H1 (cell line): ENCODE results near the gene ASTL. TPM values are rescaled to one million over a fixed set of nuclear protein-coding genes. Genes with fewer than 3 reads are reported as not detected.

ENCODE experiments used
- BACH1 ChIP-seq: IDR thresholded peaks from 2 replicates; pipeline ENCODE4 v1.6.1; 2012; ENCODE audit warnings: low read length, improper control_type of control experiment
- CEBPB ChIP-seq: IDR thresholded peaks from 2 replicates; pipeline ENCODE4 v1.6.1; 2012; ENCODE audit warnings: low read depth, low read length
- CTBP2 ChIP-seq: IDR thresholded peaks from 2 replicates; pipeline ENCODE4 v1.7.0; 2011; ENCODE audit warnings: borderline replicate concordance, mild to moderate bottlenecking, moderate library complexity, mixed read lengths, low read length; ENCODE audit not compliant: insufficient read depth, insufficient read length
- EZH2 ChIP-seq: fragments of 200-600 bp; sonication (generic); IDR thresholded peaks from 2 replicates; pipeline ENCODE4 v1.7.1; 2012; ENCODE audit warnings: low read depth, mild to moderate bottlenecking, moderate library complexity, low read length, inconsistent platforms; ENCODE audit not compliant: severe bottlenecking
- JUND ChIP-seq: IDR thresholded peaks from 2 replicates; pipeline ENCODE4 v1.6.1; 2011; ENCODE audit warnings: mild to moderate bottlenecking, improper control_type of control experiment, low read length
- POLR2A ChIP-seq, 2 experiments: IDR thresholded peaks; 1 replicate in 1 of 2; 2 replicates in 1 of 2; pipeline ENCODE4 v1.6.1; 2011; ENCODE audit warnings: low read depth in 2 of 2, low read length in 2 of 2, mild to moderate bottlenecking in 2 of 2; ENCODE audit errors: control extremely low read depth in 1 of 2
- POU5F1 ChIP-seq: IDR thresholded peaks from 2 replicates; pipeline ENCODE4 v1.6.1; 2011; ENCODE audit warnings: low read depth, mild to moderate bottlenecking, low read length, moderate library complexity
- RAD21 ChIP-seq, 2 experiments: IDR thresholded peaks in 1 of 2; conservative IDR thresholded peaks in 1 of 2; 2 replicates each; pipeline ENCODE4 v1.6.1; 2011; ENCODE audit warnings: low read depth in 2 of 2, low read length in 2 of 2, improper control_type of control experiment in 1 of 2, inconsistent platforms in 1 of 2, mild to moderate bottlenecking in 1 of 2, moderate library complexity in 1 of 2
- RFX5 ChIP-seq: IDR thresholded peaks from 2 replicates; pipeline ENCODE4 v1.6.1; 2011; ENCODE audit warnings: low read depth, low read length, improper control_type of control experiment, borderline replicate concordance
- RNF2 ChIP-seq: fragments of 200-900, 300-1000 bp; sonication (generic); IDR thresholded peaks from 2 replicates; pipeline ENCODE4 v1.7.1; 2016; ENCODE audit warnings: borderline replicate concordance, low read depth, mild to moderate bottlenecking, antibody characterized with exemption, low read length; ENCODE audit not compliant: poor library complexity, severe bottlenecking; ENCODE audit errors: missing control alignments
- SIN3A ChIP-seq, 2 experiments: IDR thresholded peaks in 1 of 2; conservative IDR thresholded peaks in 1 of 2; 2 replicates each; pipeline ENCODE4 v1.6.1; 2011 to 2012; ENCODE audit warnings: low read length in 2 of 2, improper control_type of control experiment in 1 of 2, low read depth in 1 of 2, mild to moderate bottlenecking in 1 of 2
- SUZ12 ChIP-seq: fragments of 200-600 bp; sonication (generic); IDR thresholded peaks from 2 replicates; pipeline ENCODE4 v1.6.1; 2012; ENCODE audit warnings: mild to moderate bottlenecking, inconsistent platforms, low read length, moderate library complexity, mixed read lengths
- TAF7 ChIP-seq: optimal IDR thresholded peaks from 2 replicates; pipeline ENCODE3; 2011; ENCODE audit warnings: low read depth, mild to moderate bottlenecking, inconsistent platforms, low read length, moderate library complexity, borderline replicate concordance
- TBP ChIP-seq: IDR thresholded peaks from 2 replicates; pipeline ENCODE4 v1.6.1; 2011; ENCODE audit warnings: low read depth, low read length, improper control_type of control experiment
- TCF12 ChIP-seq: IDR thresholded peaks from 2 replicates; pipeline ENCODE4 v1.6.1; 2011; ENCODE audit warnings: low read depth, mild to moderate bottlenecking, low read length
- polyA plus RNA-seq, 7 experiments: library from polyadenylated mRNA; depleted of rRNA in 3 of 7; stranded (reverse) in 5 of 7; unstranded in 2 of 7; fragments of >200 nt in 5 of 7; fragments of 200-250 nt in 2 of 7; gene quantifications; 1 replicate in 5 of 7; 2 replicates in 1 of 7; 4 replicates in 1 of 7; pipeline versions ENCODE4 v1.2.1 to v1.2.3, GENCODE V29; 2011 to 2013; ENCODE audit warnings: missing spikeins in 2 of 7, mixed read lengths in 2 of 7
- total RNA-seq: library from RNA; stranded (reverse); fragmentation: NEBNext Ultra II Directional; extraction: Animal tissue kit (Norgen Biotek cat#: 25700); gene quantifications from 2 replicates; pipeline ENCODE4 v1.2.1, GENCODE V29; 2021
- TF ChIP-seq, protein P1 (sequence below), 3 experiments: IDR thresholded peaks; 1 replicate in 2 of 3; 2 replicates in 1 of 3; pipeline versions ENCODE4 v1.5.1 to v1.6.1; 2011; ENCODE audit warnings: low read length in 3 of 3, mild to moderate bottlenecking in 3 of 3, inconsistent platforms in 2 of 3, low read depth in 1 of 3, moderate library complexity in 1 of 3; ENCODE audit not compliant: insufficient read depth in 1 of 3; ENCODE audit errors: control extremely low read depth in 1 of 3
- TF ChIP-seq, protein P2 (sequence below): IDR thresholded peaks from 2 replicates; pipeline ENCODE4 v1.6.1; 2012; ENCODE audit warnings: inconsistent platforms

ASTL gene
- total and polyA plus RNA-seq, 2 of the 8 experiments (the other 6 are each of a cell fraction or from before 2014, with no cell fraction given): 0.60 to 1.4 TPM

DNA sequence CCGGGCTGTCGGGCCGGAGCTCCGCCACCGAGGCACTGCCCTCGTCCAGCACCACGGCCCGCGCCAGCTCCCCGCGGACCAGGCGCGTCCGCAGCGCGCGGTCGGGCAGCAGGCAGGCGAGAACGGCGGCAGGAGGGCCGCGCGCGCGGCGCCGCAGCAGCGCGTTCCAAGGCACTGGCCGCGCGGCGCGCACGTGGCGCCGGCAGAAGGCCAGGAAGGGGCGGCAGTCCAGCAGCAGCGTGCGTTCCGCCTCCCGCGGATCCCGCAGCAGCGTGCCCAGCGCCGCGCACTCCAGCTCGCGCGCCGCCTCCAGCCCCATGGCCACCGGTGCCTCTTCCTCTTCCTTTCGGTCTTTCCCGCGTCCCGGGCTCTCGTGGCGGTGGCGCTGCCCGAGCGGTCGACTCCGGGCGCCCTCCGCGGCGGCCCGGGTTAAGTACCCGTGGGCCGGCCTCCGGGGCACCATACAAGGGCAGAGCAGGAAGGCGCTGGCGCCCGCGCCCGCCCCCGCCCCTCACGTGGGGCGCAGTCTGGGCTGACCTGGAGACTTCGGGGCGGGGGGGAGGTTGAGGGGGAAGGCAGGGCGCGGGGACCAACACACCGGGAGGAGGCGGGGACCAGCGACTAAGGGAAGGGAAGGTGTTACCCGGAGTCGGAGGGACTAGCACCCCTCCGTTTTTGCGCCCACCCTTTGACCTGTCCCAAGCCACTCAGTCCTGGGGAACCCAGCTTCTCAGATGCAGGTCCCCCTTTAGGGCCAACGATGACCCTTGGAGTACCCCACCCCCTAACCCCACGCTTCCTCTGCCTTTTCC, 6.9 kb upstream of the ASTL start, which contains the start of gene DUSP2 (continued):
- TF ChIP-seq CEBPB: no peak
- no peak for TF ChIP-seq JUND
- TF ChIP-seq CTBP2: peak; percentile 26
- TF ChIP-seq, protein P1, sequence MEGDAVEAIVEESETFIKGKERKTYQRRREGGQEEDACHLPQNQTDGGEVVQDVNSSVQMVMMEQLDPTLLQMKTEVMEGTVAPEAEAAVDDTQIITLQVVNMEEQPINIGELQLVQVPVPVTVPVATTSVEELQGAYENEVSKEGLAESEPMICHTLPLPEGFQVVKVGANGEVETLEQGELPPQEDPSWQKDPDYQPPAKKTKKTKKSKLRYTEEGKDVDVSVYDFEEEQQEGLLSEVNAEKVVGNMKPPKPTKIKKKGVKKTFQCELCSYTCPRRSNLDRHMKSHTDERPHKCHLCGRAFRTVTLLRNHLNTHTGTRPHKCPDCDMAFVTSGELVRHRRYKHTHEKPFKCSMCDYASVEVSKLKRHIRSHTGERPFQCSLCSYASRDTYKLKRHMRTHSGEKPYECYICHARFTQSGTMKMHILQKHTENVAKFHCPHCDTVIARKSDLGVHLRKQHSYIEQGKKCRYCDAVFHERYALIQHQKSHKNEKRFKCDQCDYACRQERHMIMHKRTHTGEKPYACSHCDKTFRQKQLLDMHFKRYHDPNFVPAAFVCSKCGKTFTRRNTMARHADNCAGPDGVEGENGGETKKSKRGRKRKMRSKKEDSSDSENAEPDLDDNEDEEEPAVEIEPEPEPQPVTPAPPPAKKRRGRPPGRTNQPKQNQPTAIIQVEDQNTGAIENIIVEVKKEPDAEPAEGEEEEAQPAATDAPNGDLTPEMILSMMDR (IDR thresholded peaks at IDR 0.05; ENCODE audit: control extremely low read depth in 1 of 3, insufficient read depth in 1 of 3, low read depth in 1 of 3, low read length in 3 of 3): peak in 1 of 3 experiments; percentile 1; a peak in 1 of 4 replicates
- no peak for TF ChIP-seq RAD21 (IDR thresholded peaks at IDR 0.05 in 1 of 2, conservative IDR thresholded peaks at IDR 0.05 in 1 of 2; ENCODE audit: low read depth in 2 of 2, low read length in 2 of 2)
- TF ChIP-seq POLR2A (IDR thresholded peaks at IDR 0.05; ENCODE audit: control extremely low read depth in 1 of 2, low read depth in 2 of 2, low read length in 2 of 2): peak in 1 of 2 experiments; percentile 73; a peak in 2 of 3 replicates
- TF ChIP-seq, protein P2, sequence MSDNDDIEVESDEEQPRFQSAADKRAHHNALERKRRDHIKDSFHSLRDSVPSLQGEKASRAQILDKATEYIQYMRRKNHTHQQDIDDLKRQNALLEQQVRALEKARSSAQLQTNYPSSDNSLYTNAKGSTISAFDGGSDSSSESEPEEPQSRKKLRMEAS: peak; percentile 95
- no peak for TF ChIP-seq TCF12
- TF ChIP-seq TBP: peak; percentile 73; the same call in 1 of the 2 replicates
- TF ChIP-seq SUZ12: peak; percentile 46
- no peak for TF ChIP-seq POU5F1
- TF ChIP-seq RNF2: peak; percentile 59
- 0 out of 4 replicates have a peak, but pooled peaks of 1 of the 2 experiments have one; percentile 19 for TF ChIP-seq SIN3A (conservative IDR thresholded peaks at IDR 0.05 in 1 of 2, IDR thresholded peaks at IDR 0.05 in 1 of 2; ENCODE audit: low read depth in 1 of 2, low read length in 2 of 2)
- TF ChIP-seq BACH1: 0 out of 2 replicates have a peak, but pooled peaks have one; percentile 13
- TF ChIP-seq TAF7: peak; percentile 53
- peak; percentile 36 for TF ChIP-seq EZH2
- TF ChIP-seq RFX5: no peak
- TF ChIP-seq, all 59 proteins: peak for 19
